ENCODE measurements around the gene ING3. TPM values are rescaled to one million over a fixed set of nuclear protein-coding genes. Genes with fewer than 3 reads are reported as not detected.

Gene ING3
- total RNA-seq, 1 donor from 2014 or later: 20.2 TPM

- Mint-ChIP-seq H3K27me3 (ENCODE audit: unreplicated experiment) (no peaks in the 10 kb centered on the region), H3K9me3 (ENCODE audit: unreplicated experiment) (no peaks in the 10 kb centered on the region), H3K4me1 (ENCODE audit: unreplicated experiment) (no peaks in the 10 kb centered on the region), H3K4me3 (ENCODE audit: unreplicated experiment) (no peak overlapping the region), H3K27ac (ENCODE audit: unreplicated experiment) (no peak overlapping the region), H3K36me3 (ENCODE audit: unreplicated experiment) (no peaks in the 10 kb centered on the region)
- no peak for TF ChIP-seq CTCF (IDR thresholded peaks at IDR 0.05)
- DNase-seq (ENCODE audit: extremely low spot score, unreplicated experiment): no peak
Observed at GRCh38 chr7:120919466-120919865, 31.1 kb upstream of the ING3 start.

- Mint-ChIP-seq H3K27me3 (ENCODE audit: unreplicated experiment) (no peaks in the 10 kb centered on the region), H3K9me3 (ENCODE audit: unreplicated experiment) (no peaks in the 10 kb centered on the region), H3K4me3 (ENCODE audit: unreplicated experiment) (no peak overlapping the region), H3K4me1 (ENCODE audit: unreplicated experiment) (no peaks in the 10 kb centered on the region), H3K27ac (ENCODE audit: unreplicated experiment) (no peak overlapping the region), H3K36me3 (ENCODE audit: unreplicated experiment) (no peaks in the 10 kb centered on the region)
- no peak for TF ChIP-seq CTCF (IDR thresholded peaks at IDR 0.05)
- no peak for DNase-seq (ENCODE audit: extremely low spot score, unreplicated experiment)
Observed at GRCh38 chr7:120920034-120920433, 30.5 kb upstream of the ING3 start.

GRCh38 chr7:120920591-120921274 is 29.8 kb upstream of the ING3 start:
- no peak for TF ChIP-seq CTCF (IDR thresholded peaks at IDR 0.05)
- Mint-ChIP-seq H3K27me3 (ENCODE audit: unreplicated experiment) (no peaks in the 10 kb centered on the region), H3K4me1 (ENCODE audit: unreplicated experiment) (no peaks in the 10 kb centered on the region), H3K27ac (ENCODE audit: unreplicated experiment) (no peak overlapping the region), H3K36me3 (ENCODE audit: unreplicated experiment) (no peaks in the 10 kb centered on the region), H3K9me3 (ENCODE audit: unreplicated experiment) (no peaks in the 10 kb centered on the region), H3K4me3 (ENCODE audit: unreplicated experiment) (no peak overlapping the region)
- no peak for DNase-seq (ENCODE audit: extremely low spot score, unreplicated experiment)

GRCh38 chr7:120924837-120925236 is 25.7 kb upstream of the ING3 start:
- no peak for TF ChIP-seq CTCF (IDR thresholded peaks at IDR 0.05)
- no peaks in the 10 kb centered on the region for H3K4me1 Mint-ChIP-seq (ENCODE audit: unreplicated experiment)
- no peaks in the 10 kb centered on the region for H3K27me3 Mint-ChIP-seq (ENCODE audit: unreplicated experiment)
- H3K36me3 Mint-ChIP-seq (ENCODE audit: unreplicated experiment): no peaks in the 10 kb centered on the region
- DNase-seq (ENCODE audit: extremely low spot score, unreplicated experiment): no peak
- no peaks in the 10 kb centered on the region for H3K9me3 Mint-ChIP-seq (ENCODE audit: unreplicated experiment)
- H3K4me3 Mint-ChIP-seq (ENCODE audit: unreplicated experiment): no peak overlapping the region
- H3K27ac Mint-ChIP-seq (ENCODE audit: unreplicated experiment): no peak overlapping the region

- H3K36me3 Mint-ChIP-seq (ENCODE audit: unreplicated experiment): no peaks in the 10 kb centered on the region
Observed at GRCh38 chr7:120925392-120925791, 25.2 kb upstream of the ING3 start.

More at GRCh38 chr7:120925392-120925791, 25.2 kb upstream of the ING3 start:
- DNase-seq (ENCODE audit: extremely low spot score, unreplicated experiment): no peak
- no peak for TF ChIP-seq CTCF (IDR thresholded peaks at IDR 0.05)
- Mint-ChIP-seq H3K4me1 (ENCODE audit: unreplicated experiment) (no peaks in the 10 kb centered on the region), H3K27ac (ENCODE audit: unreplicated experiment) (no peak overlapping the region), H3K4me3 (ENCODE audit: unreplicated experiment) (no peak overlapping the region), H3K27me3 (ENCODE audit: unreplicated experiment) (no peaks in the 10 kb centered on the region), H3K9me3 (ENCODE audit: unreplicated experiment) (no peaks in the 10 kb centered on the region)
